Esophagus squamous epithelium (tissue), 4 donors: Measurements from ENCODE around the gene TFEB.

Experiments used
- POLR2A ChIP-seq, 4 donors: fragments of 450-650 bp; IDR thresholded peaks; one replicate each; pipeline ENCODE4 v1.6.1; 2017; ENCODE audit warnings: antibody characterized with exemption in 4 of 4, mild to moderate bottlenecking in 4 of 4, moderate library complexity in 3 of 4
- TF ChIP-seq, protein P1 (sequence below), 6 experiments: fragments of 450-650 bp in 4 of 6; fragments of 200-600 bp in 2 of 6; sonication (generic) in 2 of 6; IDR thresholded peaks; one replicate each; pipeline ENCODE4 v1.5.1; 2016 to 2019; ENCODE audit warnings: antibody characterized with exemption in 6 of 6, mild to moderate bottlenecking in 4 of 6, moderate library complexity in 4 of 6

DNA sequence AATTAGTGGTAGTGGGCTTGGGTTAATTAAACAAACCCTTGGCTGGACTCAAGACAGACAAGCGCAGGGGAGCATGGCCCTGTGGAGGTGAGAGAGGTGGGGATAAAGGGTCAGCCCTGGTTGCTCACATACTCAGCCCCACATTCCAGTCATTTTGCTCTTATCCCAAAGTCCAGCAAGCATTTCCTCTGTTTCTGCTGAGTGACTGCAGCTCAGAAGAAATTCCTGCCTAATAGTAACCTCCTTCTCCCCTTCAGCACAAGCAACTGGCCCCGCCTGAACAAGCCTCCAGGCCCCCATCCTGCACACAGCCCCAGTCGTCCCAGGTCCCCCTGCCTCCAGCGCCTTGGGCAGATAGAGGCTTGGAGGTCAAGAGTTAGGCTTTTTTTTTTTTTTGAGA, 3.6 kb upstream of the TFEB start:
- TF ChIP-seq, protein P1, sequence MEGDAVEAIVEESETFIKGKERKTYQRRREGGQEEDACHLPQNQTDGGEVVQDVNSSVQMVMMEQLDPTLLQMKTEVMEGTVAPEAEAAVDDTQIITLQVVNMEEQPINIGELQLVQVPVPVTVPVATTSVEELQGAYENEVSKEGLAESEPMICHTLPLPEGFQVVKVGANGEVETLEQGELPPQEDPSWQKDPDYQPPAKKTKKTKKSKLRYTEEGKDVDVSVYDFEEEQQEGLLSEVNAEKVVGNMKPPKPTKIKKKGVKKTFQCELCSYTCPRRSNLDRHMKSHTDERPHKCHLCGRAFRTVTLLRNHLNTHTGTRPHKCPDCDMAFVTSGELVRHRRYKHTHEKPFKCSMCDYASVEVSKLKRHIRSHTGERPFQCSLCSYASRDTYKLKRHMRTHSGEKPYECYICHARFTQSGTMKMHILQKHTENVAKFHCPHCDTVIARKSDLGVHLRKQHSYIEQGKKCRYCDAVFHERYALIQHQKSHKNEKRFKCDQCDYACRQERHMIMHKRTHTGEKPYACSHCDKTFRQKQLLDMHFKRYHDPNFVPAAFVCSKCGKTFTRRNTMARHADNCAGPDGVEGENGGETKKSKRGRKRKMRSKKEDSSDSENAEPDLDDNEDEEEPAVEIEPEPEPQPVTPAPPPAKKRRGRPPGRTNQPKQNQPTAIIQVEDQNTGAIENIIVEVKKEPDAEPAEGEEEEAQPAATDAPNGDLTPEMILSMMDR (IDR thresholded peaks at IDR 0.05) = no peak
- TF ChIP-seq POLR2A (IDR thresholded peaks at IDR 0.05) = no peak
